Measurements from ENCODE around the gene UTS2.

UTS2 gene

GRCh38 chr1:7862211-7863060 is 9.6 kb upstream of the UTS2 start:
- DNase-seq: no peak

GRCh38 chr1:7861452-7861851 is 8.6 kb upstream of the UTS2 start:
- DNase-seq: no peak

- DNase-seq: no peak
Measured at GRCh38 chr1:7860130-7860529, 7.3 kb upstream of the UTS2 start.

GRCh38 chr1:7859406-7859805 is 6.5 kb upstream of the UTS2 start:
- no peak for DNase-seq

- no peak for DNase-seq
Measured at GRCh38 chr1:7857985-7858384, 5.1 kb upstream of the UTS2 start.

- no peak for DNase-seq
Measured at GRCh38 chr1:7857000-7857399, 4.1 kb upstream of the UTS2 start.

GRCh38 chr1:7856345-7856744 is 3.5 kb upstream of the UTS2 start:
- no peak for DNase-seq

GRCh38 chr1:7853684-7854026 is 790 bp upstream of the UTS2 start:
- DNase-seq: no peak

GRCh38 chr1:7850786-7851185 is 2.1 kb downstream of the UTS2 start:
- no peak for DNase-seq

- DNase-seq: no peak
Measured at GRCh38 chr1:7847599-7847998, 5.3 kb downstream of the UTS2 start.

- DNase-seq: no peak
Measured at GRCh38 chr1:7846656-7847055, 6.2 kb downstream of the UTS2 start.

GRCh38 chr1:7845761-7846160 is 7.1 kb downstream of the UTS2 start:
- DNase-seq: no peak

- no peak for DNase-seq
Measured at GRCh38 chr1:7842517-7842916, 10.3 kb downstream of the UTS2 start.

- DNase-seq: no peak
Measured at GRCh38 chr1:7839526-7839925, 13.3 kb downstream of the UTS2 start.

GRCh38 chr1:7838714-7839113 is 14.2 kb downstream of the UTS2 start:
- DNase-seq: no peak

GRCh38 chr1:7833035-7833434 is 19.8 kb downstream of the UTS2 start:
- no peak for DNase-seq

GRCh38 chr1:7831458-7831857 is 21.4 kb downstream of the UTS2 start:
- no peak for DNase-seq

- no peak for DNase-seq
Measured at GRCh38 chr1:7827126-7827955, 25.5 kb downstream of the UTS2 start.

GRCh38 chr1:7826363-7826762 is 26.5 kb downstream of the UTS2 start:
- no peak for DNase-seq

GRCh38 chr1:7824701-7825100 is 28.2 kb downstream of the UTS2 start:
- no peak for DNase-seq

GRCh38 chr1:7821282-7821681 is 31.6 kb downstream of the UTS2 start:
- no peak for DNase-seq

GRCh38 chr1:7813677-7814373 is 39.0 kb downstream of the UTS2 start:
- DNase-seq: no peak

- DNase-seq: no peak
Measured at GRCh38 chr1:7811476-7811875, 41.4 kb downstream of the UTS2 start.

- DNase-seq: no peak
Measured at GRCh38 chr1:7810395-7810794, 42.5 kb downstream of the UTS2 start.

All from NCI-H1105 (cell line).